Measurements from ENCODE around the gene CCSER1. TPM values are rescaled to one million over a fixed set of nuclear protein-coding genes. Genes with fewer than 3 reads are reported as not detected.

CCSER1 gene
- total RNA-seq, 1 donor: 0.43 TPM

GRCh38 chr4:90145319-90145718 is 18.1 kb downstream of the CCSER1 start:
- H3K4me3 ChIP-seq (ENCODE audit: low read depth, low read length): no peak overlapping the region
- no peak for TF ChIP-seq CTCF (IDR thresholded peaks at IDR 0.05; ENCODE audit: insufficient read depth, low read depth, low read length)
- no peak for DNase-seq (ENCODE audit: low read depth)

- no peak overlapping the region for H3K4me3 ChIP-seq (ENCODE audit: low read depth, low read length)
- TF ChIP-seq CTCF (IDR thresholded peaks at IDR 0.05; ENCODE audit: insufficient read depth, low read depth, low read length): no peak
- no peak for DNase-seq (ENCODE audit: low read depth)
These were observed 19.1 kb downstream of the CCSER1 start for GRCh38 chr4:90146306-90146705.

GRCh38 chr4:90148574-90149148 is 21.5 kb downstream of the CCSER1 start:
- no peak for TF ChIP-seq CTCF (IDR thresholded peaks at IDR 0.05; ENCODE audit: insufficient read depth, low read depth, low read length)
- DNase-seq (ENCODE audit: low read depth): no peak
- no peak overlapping the region for H3K4me3 ChIP-seq (ENCODE audit: low read depth, low read length)

- DNase-seq (ENCODE audit: low read depth): no peak
- H3K4me3 ChIP-seq (ENCODE audit: low read depth, low read length): no peak overlapping the region
- no peak for TF ChIP-seq CTCF (IDR thresholded peaks at IDR 0.05; ENCODE audit: insufficient read depth, low read depth, low read length)
These were observed 24.8 kb downstream of the CCSER1 start for GRCh38 chr4:90152024-90152423.

- TF ChIP-seq CTCF (IDR thresholded peaks at IDR 0.05; ENCODE audit: insufficient read depth, low read depth, low read length): no peak
- no peak overlapping the region for H3K4me3 ChIP-seq (ENCODE audit: low read depth, low read length)
- DNase-seq (ENCODE audit: low read depth): no peak
These were observed 32.0 kb downstream of the CCSER1 start for GRCh38 chr4:90159193-90159592.

GRCh38 chr4:90160044-90160443 is 32.9 kb downstream of the CCSER1 start:
- no peak for DNase-seq (ENCODE audit: low read depth)
- TF ChIP-seq CTCF (IDR thresholded peaks at IDR 0.05; ENCODE audit: insufficient read depth, low read depth, low read length): no peak
- no peak overlapping the region for H3K4me3 ChIP-seq (ENCODE audit: low read depth, low read length)

- no peak for DNase-seq (ENCODE audit: low read depth)
- no peak for TF ChIP-seq CTCF (IDR thresholded peaks at IDR 0.05; ENCODE audit: insufficient read depth, low read depth, low read length)
- no peak overlapping the region for H3K4me3 ChIP-seq (ENCODE audit: low read depth, low read length)
These were observed 35.4 kb downstream of the CCSER1 start for GRCh38 chr4:90162566-90162965.

Data from fibroblast of villous mesenchyme (primary cell).